Thyroid gland (tissue), 4 donors: ENCODE data around the gene CASP4. TPM values are rescaled to one million over a fixed set of nuclear protein-coding genes. Genes with fewer than 3 reads are reported as not detected.
"Not testable (repeated sequence)": the region's sequence is repeated elsewhere in the genome, so short reads cannot be mapped to it uniquely, and the experiment has no call there.

ENCODE experiments used
- DNase-seq, 2 donors: peaks; one replicate each; pipeline ENCODE4 v3.0.0-alpha.2; 2019
- H3K27ac ChIP-seq, 3 donors: fragments of 200-600 bp; sonication (generic); 1 replicate in 2 of 3; 2 replicates in 1 of 3; pipeline ENCODE4 v1.5.1; 2016 to 2019; ENCODE audit warnings: mild to moderate bottlenecking in 1 of 3, moderate library complexity in 1 of 3
- H3K27me3 ChIP-seq: fragments of 200-600 bp; sonication (generic); one replicate; pipeline ENCODE4 v1.5.1; 2019
- H3K36me3 ChIP-seq, 2 donors: fragments of 200-600 bp; sonication (generic); one replicate each; pipeline ENCODE4 v1.5.1; 2016 to 2019
- H3K4me1 ChIP-seq, 2 donors: fragments of 200-600 bp; sonication (generic); one replicate each; pipeline ENCODE4 v1.5.1; 2017 to 2019
- H3K4me3 ChIP-seq, 3 donors: fragments of 200-600 bp; sonication (generic); replicated peaks in 1 of 3; 1 replicate in 2 of 3; 2 replicates in 1 of 3; pipeline ENCODE4 v1.5.1; 2016; ENCODE audit warnings: mild to moderate bottlenecking in 1 of 3
- H3K9me3 ChIP-seq: fragments of 200-600 bp; sonication (generic); one replicate; pipeline ENCODE4 v1.5.1; 2017
- CTCF ChIP-seq, 6 experiments: fragments of 200-600 bp in 3 of 6; fragments of 450-650 bp in 3 of 6; sonication (generic) in 3 of 6; IDR thresholded peaks; one replicate each; pipeline ENCODE4 v1.5.1; 2016 to 2019; ENCODE audit warnings: antibody characterized with exemption in 6 of 6, mild to moderate bottlenecking in 2 of 6, inconsistent platforms in 1 of 6, moderate library complexity in 1 of 6
- POLR2A ChIP-seq, 2 donors: fragments of 450-650 bp; IDR thresholded peaks; one replicate each; pipeline ENCODE4 v1.6.1; 2017; ENCODE audit warnings: antibody characterized with exemption in 2 of 2, mild to moderate bottlenecking in 2 of 2, moderate library complexity in 1 of 2
- WGBS, 2 donors: methylation state at CpG; one replicate each; pipeline ENCODE4 v1.1.5; 2017; 5-methylcytosine and 5-hydroxymethylcytosine counted together
- intact Hi-C: fragments of 100-400 bp; cut with DNase I; formaldehyde crosslinking; loops from one replicate; pipeline ENCODE4 v1.15.1; 2023
- total RNA-seq, 4 donors: library from RNA; depleted of rRNA; stranded (reverse); fragments of >200 nt; gene quantifications; one replicate each; pipeline ENCODE4 v1.2.3, GENCODE V29; 2016

CASP4 gene
- total RNA-seq, 4 donors from 2014 or later, result 26.0 to 62.3 (median 36.4) TPM

GRCh38 chr11:104944076-104944475 is 24.3 kb downstream of the CASP4 start:
- Histone ChIP-seq H3K36me3 (no peaks in the 10 kb centered on the region), H3K4me1 (no peaks in the 10 kb centered on the region), H3K9me3 (no peaks in the 10 kb centered on the region), H3K27ac (no peak overlapping the region), H3K4me3 (no peak overlapping the region), H3K27me3 (no peaks in the 10 kb centered on the region)
- DNase-seq, result no peak
- intact Hi-C loops, result no loop called here
- no peak for TF ChIP-seq POLR2A (IDR thresholded peaks at IDR 0.05)
- TF ChIP-seq CTCF (IDR thresholded peaks at IDR 0.05), result no peak

- WGBS, 2 donors, result 42 to 45% methylated on average over 2 of the region's 2 CpGs
- intact Hi-C loops, result no loop called here
- H3K4me3 ChIP-seq, result no peak overlapping the region
- H3K27me3 ChIP-seq, result no peaks in the 10 kb centered on the region
- no peaks in the 10 kb centered on the region for H3K9me3 ChIP-seq
- no peaks in the 10 kb centered on the region for H3K36me3 ChIP-seq
- H3K27ac ChIP-seq, result no peak overlapping the region
- DNase-seq, result no peak
- no peaks in the 10 kb centered on the region for H3K4me1 ChIP-seq
- no peak for TF ChIP-seq CTCF (IDR thresholded peaks at IDR 0.05)
- no peak for TF ChIP-seq POLR2A (IDR thresholded peaks at IDR 0.05)
Observed at GRCh38 chr11:104943561-104943960, 24.8 kb downstream of the CASP4 start.

- Histone ChIP-seq H3K27me3 (no peaks in the 10 kb centered on the region), H3K4me1 (no peaks in the 10 kb centered on the region), H3K36me3 (no peaks in the 10 kb centered on the region), H3K9me3 (no peaks in the 10 kb centered on the region), H3K4me3 (no peak overlapping the region), H3K27ac (no peak overlapping the region)
- DNase-seq, result no peak
- WGBS, 2 donors, result 72 to 74% methylated on average over 1 of the region's 1 CpG
- intact Hi-C loops, result no loop called here
- TF ChIP-seq CTCF (IDR thresholded peaks at IDR 0.05) (no peak), POLR2A (IDR thresholded peaks at IDR 0.05) (no peak)
Observed at GRCh38 chr11:104934594-104934993, 33.8 kb downstream of the CASP4 start.

- 93 to 95% methylated on average over 3 of the region's 3 CpGs for WGBS, 2 donors
- DNase-seq, H3K27me3 ChIP-seq, intact Hi-C loops, H3K27ac ChIP-seq, H3K36me3 ChIP-seq, H3K9me3 ChIP-seq, H3K4me1 ChIP-seq, H3K4me3 ChIP-seq: not testable (repeated sequence)
Observed at GRCh38 chr11:104934073-104934472, 34.3 kb downstream of the CASP4 start.

- Histone ChIP-seq H3K27ac (no peak overlapping the region), H3K4me3 (no peak overlapping the region), H3K36me3 (no peaks in the 10 kb centered on the region), H3K9me3 (no peaks in the 10 kb centered on the region), H3K4me1 (no peaks in the 10 kb centered on the region), H3K27me3 (no peaks in the 10 kb centered on the region)
- no peak for TF ChIP-seq POLR2A (IDR thresholded peaks at IDR 0.05)
- no peak for TF ChIP-seq CTCF (IDR thresholded peaks at IDR 0.05)
- intact Hi-C loops, result no loop called here
- DNase-seq, result no peak
Observed at GRCh38 chr11:104928811-104929210, 39.6 kb downstream of the CASP4 start.
